ENCODE data around the gene RBM44. TPM values are rescaled to one million over a fixed set of nuclear protein-coding genes. Genes with fewer than 3 reads are reported as not detected.

Gene RBM44
- polyA plus RNA-seq, 1 donor from 2014 or later, result 2.5 TPM

DNA sequence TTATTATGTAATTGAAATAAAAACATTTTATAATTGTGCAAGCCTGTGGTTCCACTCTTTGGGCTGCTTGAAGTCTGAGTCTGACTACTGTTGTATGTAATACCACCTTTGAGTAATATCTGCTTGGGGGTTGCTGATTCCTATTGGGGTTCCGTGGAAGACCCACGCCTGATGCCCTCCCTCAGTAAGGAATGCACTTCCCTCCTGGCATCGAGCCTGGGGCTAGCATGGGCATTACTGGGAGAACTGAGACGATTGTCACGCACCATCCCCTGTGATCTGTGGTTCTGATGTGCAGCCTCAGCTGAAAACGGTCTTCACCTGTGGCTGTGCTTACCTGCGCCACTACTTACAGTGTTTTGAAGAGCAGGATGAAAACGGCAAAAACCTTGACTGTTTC lies 32.7 kb upstream of the RBM44 start:
- Histone ChIP-seq H4K20me1 (ENCODE audit: insufficient read depth) (no peaks in the 10 kb centered on the region), H3K36me3 (ENCODE audit: insufficient read depth, low read length) (no peaks in the 10 kb centered on the region), H3K79me2 (replicated peaks; ENCODE audit: insufficient read depth, low read length) (no peaks in the 10 kb centered on the region), H3K9me2 (ENCODE audit: insufficient read depth, low read length) (no peaks in the 10 kb centered on the region), H3K4me3 (ENCODE audit: low read length) (no peak overlapping the region), H3K27ac (ENCODE audit: low read length) (no peak overlapping the region), H3K4me2 (ENCODE audit: low read length) (no peak overlapping the region), H3K9me3 (ENCODE audit: low read length) (no peaks in the 10 kb centered on the region), H2AFZ (ENCODE audit: low read depth, low read length) (no peak overlapping the region), H3K9ac (ENCODE audit: low read length) (no peak overlapping the region), H3K27me3 (ENCODE audit: insufficient read depth, low read depth, low read length) (no peaks in the 10 kb centered on the region), H3F3A (ENCODE audit: insufficient read depth, low read length, poor library complexity, severe bottlenecking) (no peaks in the 10 kb centered on the region)
- no peak for TF ChIP-seq SMC3 (conservative IDR thresholded peaks at IDR 0.05; ENCODE audit: poor library complexity)
- TF ChIP-seq RAD21 (conservative IDR thresholded peaks at IDR 0.05), result no peak
- no peak for TF ChIP-seq POLR2AphosphoS5 (IDR thresholded peaks at IDR 0.05)
- TF ChIP-seq, protein P1, sequence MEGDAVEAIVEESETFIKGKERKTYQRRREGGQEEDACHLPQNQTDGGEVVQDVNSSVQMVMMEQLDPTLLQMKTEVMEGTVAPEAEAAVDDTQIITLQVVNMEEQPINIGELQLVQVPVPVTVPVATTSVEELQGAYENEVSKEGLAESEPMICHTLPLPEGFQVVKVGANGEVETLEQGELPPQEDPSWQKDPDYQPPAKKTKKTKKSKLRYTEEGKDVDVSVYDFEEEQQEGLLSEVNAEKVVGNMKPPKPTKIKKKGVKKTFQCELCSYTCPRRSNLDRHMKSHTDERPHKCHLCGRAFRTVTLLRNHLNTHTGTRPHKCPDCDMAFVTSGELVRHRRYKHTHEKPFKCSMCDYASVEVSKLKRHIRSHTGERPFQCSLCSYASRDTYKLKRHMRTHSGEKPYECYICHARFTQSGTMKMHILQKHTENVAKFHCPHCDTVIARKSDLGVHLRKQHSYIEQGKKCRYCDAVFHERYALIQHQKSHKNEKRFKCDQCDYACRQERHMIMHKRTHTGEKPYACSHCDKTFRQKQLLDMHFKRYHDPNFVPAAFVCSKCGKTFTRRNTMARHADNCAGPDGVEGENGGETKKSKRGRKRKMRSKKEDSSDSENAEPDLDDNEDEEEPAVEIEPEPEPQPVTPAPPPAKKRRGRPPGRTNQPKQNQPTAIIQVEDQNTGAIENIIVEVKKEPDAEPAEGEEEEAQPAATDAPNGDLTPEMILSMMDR (IDR thresholded peaks at IDR 0.05; ENCODE audit: poor library complexity, severe bottlenecking), result no peak
- TF ChIP-seq TAF1 (IDR thresholded peaks at IDR 0.05; ENCODE audit: low read depth), result no peak
- TF ChIP-seq, protein P2, sequence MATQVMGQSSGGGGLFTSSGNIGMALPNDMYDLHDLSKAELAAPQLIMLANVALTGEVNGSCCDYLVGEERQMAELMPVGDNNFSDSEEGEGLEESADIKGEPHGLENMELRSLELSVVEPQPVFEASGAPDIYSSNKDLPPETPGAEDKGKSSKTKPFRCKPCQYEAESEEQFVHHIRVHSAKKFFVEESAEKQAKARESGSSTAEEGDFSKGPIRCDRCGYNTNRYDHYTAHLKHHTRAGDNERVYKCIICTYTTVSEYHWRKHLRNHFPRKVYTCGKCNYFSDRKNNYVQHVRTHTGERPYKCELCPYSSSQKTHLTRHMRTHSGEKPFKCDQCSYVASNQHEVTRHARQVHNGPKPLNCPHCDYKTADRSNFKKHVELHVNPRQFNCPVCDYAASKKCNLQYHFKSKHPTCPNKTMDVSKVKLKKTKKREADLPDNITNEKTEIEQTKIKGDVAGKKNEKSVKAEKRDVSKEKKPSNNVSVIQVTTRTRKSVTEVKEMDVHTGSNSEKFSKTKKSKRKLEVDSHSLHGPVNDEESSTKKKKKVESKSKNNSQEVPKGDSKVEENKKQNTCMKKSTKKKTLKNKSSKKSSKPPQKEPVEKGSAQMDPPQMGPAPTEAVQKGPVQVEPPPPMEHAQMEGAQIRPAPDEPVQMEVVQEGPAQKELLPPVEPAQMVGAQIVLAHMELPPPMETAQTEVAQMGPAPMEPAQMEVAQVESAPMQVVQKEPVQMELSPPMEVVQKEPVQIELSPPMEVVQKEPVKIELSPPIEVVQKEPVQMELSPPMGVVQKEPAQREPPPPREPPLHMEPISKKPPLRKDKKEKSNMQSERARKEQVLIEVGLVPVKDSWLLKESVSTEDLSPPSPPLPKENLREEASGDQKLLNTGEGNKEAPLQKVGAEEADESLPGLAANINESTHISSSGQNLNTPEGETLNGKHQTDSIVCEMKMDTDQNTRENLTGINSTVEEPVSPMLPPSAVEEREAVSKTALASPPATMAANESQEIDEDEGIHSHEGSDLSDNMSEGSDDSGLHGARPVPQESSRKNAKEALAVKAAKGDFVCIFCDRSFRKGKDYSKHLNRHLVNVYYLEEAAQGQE (IDR thresholded peaks at IDR 0.05; ENCODE audit: borderline replicate concordance), result no peak
- no peak for TF ChIP-seq EZH2 (IDR thresholded peaks at IDR 0.05; ENCODE audit: borderline replicate concordance, insufficient read depth, low read length, poor library complexity, severe bottlenecking)
- no peak for TF ChIP-seq MXI1 (conservative IDR thresholded peaks at IDR 0.05; ENCODE audit: poor library complexity, severe bottlenecking)

DNA sequence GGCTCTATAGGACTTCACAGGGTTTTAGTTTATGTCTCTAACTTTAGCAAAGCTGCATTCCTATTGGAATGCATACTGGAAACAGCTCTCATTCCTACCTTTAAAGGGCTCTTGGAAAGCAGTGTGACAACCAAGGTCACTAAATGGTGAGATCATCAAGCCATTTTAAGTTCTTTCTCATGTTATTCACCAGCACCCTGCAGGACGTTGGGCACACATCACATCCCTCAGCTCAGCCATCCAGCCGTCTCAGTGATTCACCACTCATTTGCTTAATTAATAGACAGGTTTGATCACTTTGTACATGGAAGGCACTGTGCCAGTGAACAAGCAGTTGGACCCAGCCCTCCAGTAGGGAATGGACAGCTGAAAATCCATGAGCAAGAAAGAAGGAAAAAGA lies 32.2 kb upstream of the RBM44 start:
- H3K27me3 ChIP-seq (ENCODE audit: insufficient read depth, low read depth, low read length), result no peaks in the 10 kb centered on the region
- no peak overlapping the region for H2AFZ ChIP-seq (ENCODE audit: low read depth, low read length)
- no peak overlapping the region for H3K4me3 ChIP-seq (ENCODE audit: low read length)
- no peaks in the 10 kb centered on the region for H3F3A ChIP-seq (ENCODE audit: insufficient read depth, low read length, poor library complexity, severe bottlenecking)
- H3K36me3 ChIP-seq (ENCODE audit: insufficient read depth, low read length), result no peaks in the 10 kb centered on the region
- no peaks in the 10 kb centered on the region for H3K79me2 ChIP-seq (replicated peaks; ENCODE audit: insufficient read depth, low read length)
- H3K9me3 ChIP-seq (ENCODE audit: low read length), result no peaks in the 10 kb centered on the region
- no peaks in the 10 kb centered on the region for H4K20me1 ChIP-seq (ENCODE audit: insufficient read depth)
- no peak overlapping the region for H3K27ac ChIP-seq (ENCODE audit: low read length)
- TF ChIP-seq, protein P1 (IDR thresholded peaks at IDR 0.05; ENCODE audit: poor library complexity, severe bottlenecking), result no peak
- TF ChIP-seq SMC3 (conservative IDR thresholded peaks at IDR 0.05; ENCODE audit: poor library complexity) (no peak), MXI1 (conservative IDR thresholded peaks at IDR 0.05; ENCODE audit: poor library complexity, severe bottlenecking) (no peak), POLR2AphosphoS5 (IDR thresholded peaks at IDR 0.05) (no peak), EZH2 (IDR thresholded peaks at IDR 0.05; ENCODE audit: borderline replicate concordance, insufficient read depth, low read length, poor library complexity, severe bottlenecking) (no peak), EP300 (conservative IDR thresholded peaks at IDR 0.05; ENCODE audit: poor library complexity, severe bottlenecking) (no peak), RAD21 (conservative IDR thresholded peaks at IDR 0.05) (no peak), TAF1 (IDR thresholded peaks at IDR 0.05; ENCODE audit: low read depth) (no peak)
- TF ChIP-seq, protein P2 (IDR thresholded peaks at IDR 0.05; ENCODE audit: borderline replicate concordance), result no peak
- no peaks in the 10 kb centered on the region for H3K9me2 ChIP-seq (ENCODE audit: insufficient read depth, low read length)
- H3K9ac ChIP-seq (ENCODE audit: low read length), result no peak overlapping the region
- no peak overlapping the region for H3K4me2 ChIP-seq (ENCODE audit: low read length)

Data from neural cell (in vitro differentiated cells).